KG1 (cell line): Measurements from ENCODE around the gene NKAIN1.

Experiments used
- DNase-seq: peaks from one replicate; lab custom pipeline; 2025; lab: John Stamatoyannopoulos, UW

NKAIN1 gene

GRCh38 chr1:31234123-31234708 lies 5.5 kb downstream of the NKAIN1 start:
- no peak for DNase-seq

GRCh38 chr1:31232689-31233088 lies 7.0 kb downstream of the NKAIN1 start:
- DNase-seq, result no peak

GRCh38 chr1:31231802-31232201 lies 7.9 kb downstream of the NKAIN1 start:
- DNase-seq, result no peak

GRCh38 chr1:31230378-31230777 lies 9.3 kb downstream of the NKAIN1 start:
- no peak for DNase-seq

GRCh38 chr1:31228986-31229385 lies 10.7 kb downstream of the NKAIN1 start:
- DNase-seq, result no peak

GRCh38 chr1:31227891-31228568 lies 11.7 kb downstream of the NKAIN1 start:
- DNase-seq, result no peak

GRCh38 chr1:31224068-31224467 lies 15.6 kb downstream of the NKAIN1 start:
- no peak for DNase-seq

- DNase-seq, result no peak
Observed at GRCh38 chr1:31222176-31222575, 17.5 kb downstream of the NKAIN1 start.

GRCh38 chr1:31221072-31221471 lies 18.6 kb downstream of the NKAIN1 start:
- DNase-seq, result no peak

GRCh38 chr1:31219489-31219888 lies 20.2 kb downstream of the NKAIN1 start:
- no peak for DNase-seq

- no peak for DNase-seq
Observed at GRCh38 chr1:31218705-31219104, 21.0 kb downstream of the NKAIN1 start.

GRCh38 chr1:31216016-31216415 lies 23.7 kb downstream of the NKAIN1 start:
- DNase-seq, result no peak

- DNase-seq, result no peak
Observed at GRCh38 chr1:31215065-31215570, 24.6 kb downstream of the NKAIN1 start.

- DNase-seq, result no peak
Observed at GRCh38 chr1:31214316-31215064, 25.2 kb downstream of the NKAIN1 start.

- DNase-seq, result no peak
Observed at GRCh38 chr1:31208361-31208945, 31.2 kb downstream of the NKAIN1 start.

GRCh38 chr1:31207569-31207968 lies 32.1 kb downstream of the NKAIN1 start:
- DNase-seq, result no peak

GRCh38 chr1:31207046-31207445 lies 32.6 kb downstream of the NKAIN1 start:
- DNase-seq, result no peak

GRCh38 chr1:31203215-31203614 lies 36.5 kb downstream of the NKAIN1 start:
- DNase-seq, result no peak

- DNase-seq, result no peak
Observed at GRCh38 chr1:31201931-31202360, 37.7 kb downstream of the NKAIN1 start.

GRCh38 chr1:31199949-31200348 lies 39.7 kb downstream of the NKAIN1 start:
- DNase-seq, result no peak

- DNase-seq, result no peak
Observed at GRCh38 chr1:31199236-31199790, 40.4 kb downstream of the NKAIN1 start.

GRCh38 chr1:31198600-31198999 lies 41.1 kb downstream of the NKAIN1 start:
- DNase-seq, result no peak
